Peyer's patch (tissue), 4 donors: ENCODE results near the gene PLCL1. TPM values are rescaled to one million over a fixed set of nuclear protein-coding genes. Genes with fewer than 3 reads are reported as not detected.
"Not testable (repeated sequence)": the region's sequence is repeated elsewhere in the genome, so short reads cannot be mapped to it uniquely, and the experiment has no call there.

ENCODE experiments used
- DNase-seq, 3 donors: peaks; one replicate each; pipeline ENCODE4 v3.0.0-alpha.2; 2017 to 2019
- H3K27ac ChIP-seq, 4 donors: fragments of 200-600 bp; sonication (generic); one replicate each; pipeline ENCODE4 v1.5.1; 2016 to 2019
- H3K27me3 ChIP-seq, 2 donors: fragments of 200-600 bp; sonication (generic); one replicate each; pipeline ENCODE4 v1.5.1; 2019
- H3K36me3 ChIP-seq, 3 donors: fragments of 200-600 bp; sonication (generic); one replicate each; pipeline ENCODE4 v1.5.1; 2016 to 2019
- H3K4me1 ChIP-seq, 4 donors: fragments of 200-600 bp; sonication (generic); one replicate each; pipeline ENCODE4 v1.5.1; 2016 to 2019
- H3K4me3 ChIP-seq, 4 donors: fragments of 200-600 bp; sonication (generic); 1 replicate in 3 of 4; 2 replicates in 1 of 4; pipeline ENCODE4 v1.5.1; 2016 to 2019; ENCODE audit warnings: mild to moderate bottlenecking in 1 of 4
- H3K9me3 ChIP-seq, 4 donors: fragments of 200-600 bp; sonication (generic); one replicate each; pipeline ENCODE4 v1.5.1; 2016 to 2019; ENCODE audit warnings: mild to moderate bottlenecking in 1 of 4
- CTCF ChIP-seq, 6 experiments: fragments of 450-650 bp in 4 of 6; fragments of 200-600 bp in 2 of 6; sonication (generic) in 1 of 6; IDR thresholded peaks; one replicate each; pipeline ENCODE4 v1.5.1; 2017 to 2019; ENCODE audit warnings: antibody characterized with exemption in 6 of 6, mild to moderate bottlenecking in 3 of 6, moderate library complexity in 1 of 6
- POLR2A ChIP-seq, 2 donors: fragments of 450-650 bp; IDR thresholded peaks; one replicate each; pipeline ENCODE4 v1.5.1; 2017; ENCODE audit warnings: antibody characterized with exemption in 2 of 2, mild to moderate bottlenecking in 2 of 2, moderate library complexity in 2 of 2
- total RNA-seq, 4 donors: library from RNA; depleted of rRNA; stranded (reverse); fragments of >200 nt; gene quantifications; one replicate each; pipeline ENCODE4 v1.1.0, GENCODE V29; 2016

The PLCL1 gene
- total RNA-seq, 4 donors from 2014 or later = 1.9 to 5.8 (median 2.8) TPM; not detected in 1

GRCh38 chr2:198187841-198188240 is 383.4 kb downstream of the PLCL1 start:
- no peaks in the 10 kb centered on the region for H3K36me3 ChIP-seq
- no peaks in the 10 kb centered on the region for H3K4me1 ChIP-seq
- H3K4me3 ChIP-seq = no peak overlapping the region
- TF ChIP-seq CTCF (IDR thresholded peaks at IDR 0.05) (no peak), POLR2A (IDR thresholded peaks at IDR 0.05) (no peak)
- DNase-seq = no peak
- no peak overlapping the region for H3K27ac ChIP-seq
- no peaks in the 10 kb centered on the region for H3K9me3 ChIP-seq
- no peaks in the 10 kb centered on the region for H3K27me3 ChIP-seq

GRCh38 chr2:198188982-198189381 is 384.6 kb downstream of the PLCL1 start:
- no peak for DNase-seq
- no peaks in the 10 kb centered on the region for H3K4me1 ChIP-seq
- no peak overlapping the region for H3K4me3 ChIP-seq
- no peaks in the 10 kb centered on the region for H3K27me3 ChIP-seq
- no peak overlapping the region for H3K27ac ChIP-seq
- H3K9me3 ChIP-seq = no peaks in the 10 kb centered on the region
- H3K36me3 ChIP-seq = no peaks in the 10 kb centered on the region
- TF ChIP-seq POLR2A (IDR thresholded peaks at IDR 0.05) (no peak), CTCF (IDR thresholded peaks at IDR 0.05) (no peak)

GRCh38 chr2:198191651-198192050 is 387.3 kb downstream of the PLCL1 start:
- Histone ChIP-seq H3K4me1 (no peaks in the 10 kb centered on the region), H3K36me3 (no peaks in the 10 kb centered on the region), H3K27me3 (no peaks in the 10 kb centered on the region), H3K4me3 (no peak overlapping the region), H3K9me3 (no peaks in the 10 kb centered on the region), H3K27ac (no peak overlapping the region)
- no peak for DNase-seq
- TF ChIP-seq CTCF (IDR thresholded peaks at IDR 0.05) (no peak), POLR2A (IDR thresholded peaks at IDR 0.05) (no peak)

- H3K9me3 ChIP-seq, H3K4me3 ChIP-seq, DNase-seq, H3K4me1 ChIP-seq, H3K36me3 ChIP-seq, H3K27me3 ChIP-seq, H3K27ac ChIP-seq: not testable (repeated sequence)
These were observed 392.2 kb downstream of the PLCL1 start for GRCh38 chr2:198196556-198196955.

Other genes starting within 250 kb of the PLCL1 start
- gene RFTN2, start 129.0 kb upstream of the PLCL1 start, total RNA-seq = 1 to 10 TPM in 3 of 4 donors, under 1 TPM in 1; 0.47 to 9.9 (median 1.2) TPM
- gene MARS2, start 99.2 kb upstream of the PLCL1 start, total RNA-seq = 10 to 100 TPM in 1 of 4 donors, 1 to 10 TPM in 3; 5.8 to 13.4 (median 8.1) TPM
- not detected for gene BOLL, start 19.3 kb upstream of the PLCL1 start, total RNA-seq